ENCODE measurements around the gene POLRMT. TPM values are rescaled to one million over a fixed set of nuclear protein-coding genes. Genes with fewer than 3 reads are reported as not detected.

Gene POLRMT
- total and polyA plus RNA-seq, 4 donors, result 16.1 to 76.7 (median 38.4) TPM

GRCh38 chr19:575527-576506 lies 57.5 kb downstream of the POLRMT start:
- peak overlapping the region in 1 of 2 donors; percentile 91 for H3K27ac ChIP-seq (ENCODE audit: low read depth in 1 of 2, low read length in 1 of 2)
- peaks cover 0 to 35% (median 18%) of the 10 kb centered on the region in 5 donors for H3K4me1 ChIP-seq (ENCODE audit: control insufficient read depth in 5 of 5, insufficient read depth in 5 of 5, low read length in 5 of 5)
- ATAC-seq (ENCODE audit: insufficient read depth, low FRiP score) (no peak), DNase-seq (peak; percentile 31 to 62 (median 62))
- H3K9me3 ChIP-seq (ENCODE audit: control insufficient read depth in 4 of 4, insufficient read depth in 3 of 4, low read length in 3 of 4), result no peaks in the 10 kb centered on the region
- no peak for TF ChIP-seq CTCF (IDR thresholded peaks at IDR 0.05; ENCODE audit: control extremely low read depth, extremely low read depth)
- WGBS, 2 donors, result 64 to 71% methylated on average over 36 to 38 of the region's 38 CpGs
- H3K36me3 ChIP-seq (ENCODE audit: control insufficient read depth in 4 of 4, insufficient read depth in 4 of 4, low read length in 4 of 4), result peaks cover 0 to 34% (median 0%) of the 10 kb centered on the region in 4 donors
- H3K9ac ChIP-seq (ENCODE audit: insufficient read depth in 1 of 2, low read length in 2 of 2), result no peak overlapping the region
- H3K27me3 ChIP-seq (ENCODE audit: control insufficient read depth in 3 of 3, insufficient read depth in 3 of 3, low read length in 2 of 3), result no peaks in the 10 kb centered on the region
- no peak overlapping the region for H3K4me3 ChIP-seq

GRCh38 chr19:574658-575526 lies 58.4 kb downstream of the POLRMT start:
- no peak for TF ChIP-seq CTCF (IDR thresholded peaks at IDR 0.05; ENCODE audit: control extremely low read depth, extremely low read depth)
- ATAC-seq (ENCODE audit: insufficient read depth, low FRiP score), result no peak
- no peaks in the 10 kb centered on the region for H3K9me3 ChIP-seq (ENCODE audit: control insufficient read depth in 4 of 4, insufficient read depth in 3 of 4, low read length in 3 of 4)
- peaks cover 0 to 26% (median 0%) of the 10 kb centered on the region in 4 donors for H3K36me3 ChIP-seq (ENCODE audit: control insufficient read depth in 4 of 4, insufficient read depth in 4 of 4, low read length in 4 of 4)
- H3K9ac ChIP-seq (ENCODE audit: insufficient read depth in 1 of 2, low read length in 2 of 2), result peak overlapping the region in 1 of 2 donors; percentile 42
- no peak overlapping the region for H3K4me3 ChIP-seq
- no peaks in the 10 kb centered on the region for H3K27me3 ChIP-seq (ENCODE audit: control insufficient read depth in 3 of 3, insufficient read depth in 3 of 3, low read length in 2 of 3)
- H3K4me1 ChIP-seq (ENCODE audit: control insufficient read depth in 5 of 5, insufficient read depth in 5 of 5, low read length in 5 of 5), result peaks cover 0 to 35% (median 18%) of the 10 kb centered on the region in 5 donors
- WGBS, 2 donors, result 50 to 62% methylated on average over 31 to 32 of the region's 32 CpGs
- peak in 1 of 3 donors; percentile 37 for DNase-seq
- peak overlapping the region in 1 of 2 donors; percentile 79 for H3K27ac ChIP-seq (ENCODE audit: low read depth in 1 of 2, low read length in 1 of 2)

DNA sequence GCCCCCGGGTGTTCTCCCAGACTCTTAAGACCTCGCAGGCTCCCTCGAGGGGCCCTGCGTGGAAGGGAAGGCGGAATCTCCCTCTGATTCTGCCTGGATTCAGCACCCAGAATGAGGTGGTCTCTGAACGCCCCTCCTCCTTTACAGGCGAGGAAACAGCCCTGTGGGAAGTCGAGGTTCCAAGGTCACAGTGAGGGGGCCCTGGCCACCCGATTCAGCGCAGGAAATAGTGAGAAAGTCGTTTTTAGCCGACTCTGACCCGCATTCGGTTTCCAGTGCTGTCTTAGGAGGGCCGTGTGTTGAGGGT lies 59.9 kb downstream of the POLRMT start:
- peak overlapping the region; percentile 70 to 90 for H3K9ac ChIP-seq (ENCODE audit: insufficient read depth in 1 of 2, low read length in 2 of 2)
- H3K27me3 ChIP-seq (ENCODE audit: control insufficient read depth in 3 of 3, insufficient read depth in 3 of 3, low read length in 2 of 3), result no peaks in the 10 kb centered on the region
- TF ChIP-seq CTCF (IDR thresholded peaks at IDR 0.05; ENCODE audit: control extremely low read depth, extremely low read depth), result no peak
- peaks cover 0 to 35% (median 18%) of the 10 kb centered on the region in 5 donors for H3K4me1 ChIP-seq (ENCODE audit: control insufficient read depth in 5 of 5, insufficient read depth in 5 of 5, low read length in 5 of 5)
- peaks cover 0 to 16% (median 0%) of the 10 kb centered on the region in 4 donors for H3K36me3 ChIP-seq (ENCODE audit: control insufficient read depth in 4 of 4, insufficient read depth in 4 of 4, low read length in 4 of 4)
- DNase-seq (no peak), ATAC-seq (ENCODE audit: insufficient read depth, low FRiP score) (no peak)
- no peaks in the 10 kb centered on the region for H3K9me3 ChIP-seq (ENCODE audit: control insufficient read depth in 4 of 4, insufficient read depth in 3 of 4, low read length in 3 of 4)
- H3K4me3 ChIP-seq, result peak overlapping the region; percentile 92
- 2 to 4% methylated on average over 15 of the region's 15 CpGs for WGBS, 2 donors
- peak overlapping the region; percentile 20 to 95 for H3K27ac ChIP-seq (ENCODE audit: low read depth in 1 of 2, low read length in 1 of 2)
